Left renal pelvis (tissue), 4 donors: ENCODE measurements around the gene TMEM183A. TPM values are rescaled to one million over a fixed set of nuclear protein-coding genes. Genes with fewer than 3 reads are reported as not detected.
"Not testable (repeated sequence)": the region's sequence is repeated elsewhere in the genome, so short reads cannot be mapped to it uniquely, and the experiment has no call there.

Source experiments
- DNase-seq, 4 donors: peaks; one replicate each; pipeline ENCODE4 v3.0.0-alpha.2; 2013; ENCODE audit warnings: low read depth in 4 of 4, low spot score in 3 of 4
- polyA plus RNA-seq, 4 donors: library from polyadenylated mRNA; unstranded; fragments of 120-200 nt; gene quantifications; one replicate each; pipeline ENCODE4 v1.2.1, GENCODE V29; 2013; ENCODE audit not compliant: insufficient read length in 4 of 4

Gene TMEM183A
- polyA plus RNA-seq, 4 donors, result 56.0 to 83.9 (median 76.4) TPM

DNA sequence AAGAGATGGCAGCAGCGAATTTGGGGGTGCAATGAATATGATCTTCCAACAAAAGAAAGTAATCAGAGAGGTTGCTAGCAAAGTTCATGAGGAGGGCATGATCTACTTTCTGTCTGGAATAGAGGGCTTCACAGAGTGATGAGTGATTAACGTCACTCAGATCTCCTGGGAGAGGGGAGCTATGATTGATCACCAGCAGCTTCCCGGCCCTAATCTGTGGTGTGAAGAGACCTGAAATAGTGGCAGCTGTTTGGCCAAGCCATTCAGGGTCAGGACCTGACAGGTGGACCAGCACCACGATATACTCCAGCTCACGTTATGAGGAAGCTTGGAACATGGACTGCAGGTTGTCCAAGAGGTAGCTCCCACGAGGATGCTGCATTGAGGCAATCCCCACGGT is 19.9 kb upstream of the TMEM183A start:
- DNase-seq, result no peak

GRCh38 chr1:202987922-202988583 is 19.1 kb upstream of the TMEM183A start:
- no peak for DNase-seq

DNA sequence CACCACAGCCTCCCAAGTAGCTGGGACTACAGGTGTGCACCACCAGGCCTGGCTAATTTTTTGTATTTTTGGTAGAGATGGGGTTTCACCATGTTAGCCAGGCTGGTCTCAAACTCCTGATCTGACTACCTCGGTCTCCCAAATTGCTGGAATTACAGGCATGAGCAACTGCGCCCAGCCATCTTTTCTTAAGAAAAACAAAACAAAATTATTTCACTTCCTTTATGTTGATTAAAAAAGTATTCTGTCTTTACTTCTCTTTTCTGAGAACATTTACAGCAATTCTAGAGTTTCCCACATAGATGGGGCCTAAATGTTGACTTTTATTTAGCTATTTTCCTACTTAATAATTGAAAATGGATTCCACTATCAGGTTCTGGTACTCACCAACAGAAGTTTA is 17.3 kb upstream of the TMEM183A start:
- DNase-seq, result no peak

DNA sequence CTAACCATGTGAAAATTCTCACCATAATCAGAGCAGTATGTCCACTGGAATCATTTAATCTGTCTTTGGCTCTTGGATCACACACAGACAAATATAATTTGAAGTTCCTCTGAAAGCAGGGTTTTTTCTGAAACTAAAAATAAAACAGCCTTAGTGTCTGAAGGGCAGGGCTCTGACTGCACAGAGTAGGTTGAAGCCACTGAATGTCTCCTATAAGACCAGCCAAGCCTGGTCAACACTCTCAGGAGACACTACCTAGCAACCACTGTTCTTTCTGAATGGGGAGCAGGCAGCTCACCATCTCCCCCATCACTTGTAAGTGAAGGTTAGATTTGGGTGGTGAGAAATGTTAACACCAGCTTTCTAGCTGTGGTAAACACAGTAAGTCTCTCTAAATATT is 16.1 kb upstream of the TMEM183A start:
- DNase-seq, result no peak

DNA sequence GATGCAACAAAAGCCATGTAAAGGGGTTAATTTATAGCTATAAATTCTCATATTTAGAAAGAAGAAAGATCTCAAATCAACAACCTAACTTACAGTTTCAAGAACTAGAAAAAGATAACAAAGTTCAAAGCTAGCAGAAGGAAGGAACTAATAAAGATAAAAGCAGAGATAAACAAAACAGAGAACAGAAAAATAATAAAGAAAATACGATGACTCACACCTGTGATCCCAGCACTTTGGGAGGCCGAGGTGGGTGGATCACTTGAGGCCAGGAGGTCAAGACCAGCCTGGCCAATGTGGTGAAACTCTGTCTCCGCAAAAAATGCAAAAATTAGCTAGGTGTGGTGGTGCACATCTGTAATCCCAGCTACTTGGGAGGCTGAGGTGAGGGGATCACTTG is 12.4 kb upstream of the TMEM183A start:
- DNase-seq, result no peak

DNA sequence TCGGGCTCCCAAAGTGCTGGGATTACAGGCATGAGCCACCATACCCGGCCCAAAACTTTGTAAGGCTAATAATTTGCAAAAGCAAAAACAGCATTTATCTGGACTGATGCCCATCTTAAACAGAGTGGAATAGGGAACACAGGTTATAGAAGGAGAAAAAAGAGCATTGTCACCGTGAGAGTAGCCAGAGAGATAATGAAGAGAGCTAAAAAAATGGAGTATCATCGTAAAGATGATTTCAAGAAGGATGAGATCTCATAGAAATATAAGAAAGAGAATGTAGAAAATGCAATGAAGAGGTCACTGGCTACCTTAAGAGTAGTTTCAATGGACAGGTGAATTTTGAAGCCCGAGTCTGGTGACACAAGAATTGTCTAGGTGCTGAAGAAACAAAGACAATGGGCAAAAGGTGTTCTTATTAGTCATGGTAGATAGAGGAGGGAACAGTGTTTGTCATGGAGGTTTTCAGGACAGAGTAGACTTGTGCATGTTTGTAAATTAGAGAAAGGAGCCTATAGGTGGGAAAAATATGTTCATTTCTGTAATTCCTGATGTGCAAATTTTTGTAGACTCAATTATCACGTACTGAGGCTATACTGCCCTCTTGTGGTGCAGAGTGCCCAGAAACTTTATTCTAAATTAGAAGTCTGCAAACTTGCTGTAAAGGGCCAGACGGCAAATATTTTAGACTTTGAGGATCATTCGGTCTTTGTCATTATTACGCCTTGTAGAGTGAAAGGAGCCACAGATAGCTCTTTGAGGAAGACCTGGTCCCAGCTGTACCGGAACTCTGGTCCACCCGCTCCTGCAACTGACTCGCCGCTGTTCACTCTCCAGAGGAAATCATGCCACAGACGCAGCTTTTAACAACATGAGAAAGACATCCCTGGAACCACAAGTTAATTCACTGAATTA is 8.1 kb upstream of the TMEM183A start:
- DNase-seq, result peak; percentile 12 to 43 (median 38)

- no peak for DNase-seq
Observed at GRCh38 chr1:203000217-203000944, 6.8 kb upstream of the TMEM183A start.

DNA sequence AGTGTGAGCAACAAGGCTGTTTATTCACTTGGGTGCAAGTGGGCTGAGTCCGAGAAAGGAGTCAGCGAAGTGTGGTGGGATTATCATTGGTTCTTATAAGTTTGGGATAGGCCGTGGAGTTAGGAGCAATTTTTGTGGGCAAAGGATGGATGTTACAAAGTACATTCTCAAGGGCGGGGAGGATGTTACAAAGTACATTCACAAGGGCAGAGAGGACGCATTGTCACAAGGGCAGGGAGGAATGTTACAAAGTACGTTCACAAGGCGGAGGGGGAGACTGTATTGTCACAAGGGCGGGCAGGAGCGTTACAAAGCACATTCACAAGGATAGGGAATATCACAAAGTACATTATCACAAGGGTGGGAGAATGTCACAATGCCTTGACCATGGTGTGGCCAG is 5.2 kb upstream of the TMEM183A start:
- DNase-seq, result no peak

DNA sequence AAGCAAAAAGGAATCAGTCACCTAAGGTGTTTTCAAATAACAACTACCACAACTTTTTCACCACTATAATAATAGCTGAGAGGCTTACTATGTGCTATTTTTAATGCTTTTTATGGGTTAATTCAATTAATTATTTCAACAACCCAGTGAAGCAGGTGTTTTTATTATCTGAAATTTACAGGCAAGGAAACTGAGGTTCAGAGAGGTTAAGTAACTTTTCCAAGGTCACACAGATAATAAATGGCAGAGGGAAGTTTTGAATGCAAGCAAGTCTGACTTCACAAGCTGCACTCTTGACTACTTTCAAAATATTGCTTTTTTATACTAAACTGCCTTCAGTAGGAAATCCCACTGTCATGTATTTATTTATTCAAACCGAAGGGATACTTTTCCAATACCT is 4.2 kb upstream of the TMEM183A start:
- no peak for DNase-seq

- not testable (repeated sequence) for DNase-seq
Observed at GRCh38 chr1:203005395-203006142, 1.6 kb upstream of the TMEM183A start.

DNA sequence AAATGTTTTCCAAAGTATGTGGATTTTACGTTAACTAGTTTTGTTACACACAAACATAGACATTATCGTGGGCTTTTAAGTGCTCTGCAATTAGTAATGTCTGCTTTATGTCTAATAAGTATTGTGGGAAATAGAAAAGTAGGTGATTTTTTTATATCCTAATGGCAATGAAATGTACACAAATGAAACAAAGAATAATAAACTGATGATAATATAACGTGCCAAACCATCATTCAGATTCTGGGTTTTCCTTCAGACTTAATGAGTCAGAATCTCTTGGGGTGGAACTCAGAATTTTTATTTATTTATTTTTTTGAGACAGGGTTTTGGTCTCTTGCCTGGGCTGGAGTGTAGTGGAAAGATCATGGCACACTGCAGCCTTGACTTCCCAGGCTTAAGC is 2.0 kb downstream of the TMEM183A start:
- DNase-seq, result no peak

- no peak for DNase-seq
Observed at GRCh38 chr1:203011582-203011981, 4.4 kb downstream of the TMEM183A start.

DNA sequence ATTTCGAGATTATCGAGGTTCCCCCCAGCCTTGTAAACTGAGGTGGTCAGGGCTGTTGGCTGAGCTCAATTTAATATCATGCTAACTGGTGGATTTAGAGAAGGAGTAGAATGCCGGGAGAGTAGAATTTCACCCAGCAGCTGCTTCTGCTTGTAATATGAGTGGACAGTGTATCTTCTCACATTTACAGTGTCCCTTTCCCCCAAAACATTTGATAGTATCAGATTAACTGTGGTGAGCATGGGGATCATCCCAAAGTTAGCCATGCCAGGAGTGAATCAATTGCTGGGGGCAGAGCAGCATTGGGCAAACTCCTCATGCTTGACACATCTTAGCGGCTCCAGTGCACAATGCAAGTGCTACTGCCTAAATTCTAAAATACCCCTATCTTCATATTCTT is 9.9 kb downstream of the TMEM183A start:
- DNase-seq, result no peak

- DNase-seq, result no peak
Observed at GRCh38 chr1:203017692-203018091, 10.5 kb downstream of the TMEM183A start.

- not testable (repeated sequence) for DNase-seq
Observed at GRCh38 chr1:203022855-203023254, 15.7 kb downstream of the TMEM183A start.

GRCh38 chr1:203025686-203026030 is 18.5 kb downstream of the TMEM183A start:
- no peak for DNase-seq

DNA sequence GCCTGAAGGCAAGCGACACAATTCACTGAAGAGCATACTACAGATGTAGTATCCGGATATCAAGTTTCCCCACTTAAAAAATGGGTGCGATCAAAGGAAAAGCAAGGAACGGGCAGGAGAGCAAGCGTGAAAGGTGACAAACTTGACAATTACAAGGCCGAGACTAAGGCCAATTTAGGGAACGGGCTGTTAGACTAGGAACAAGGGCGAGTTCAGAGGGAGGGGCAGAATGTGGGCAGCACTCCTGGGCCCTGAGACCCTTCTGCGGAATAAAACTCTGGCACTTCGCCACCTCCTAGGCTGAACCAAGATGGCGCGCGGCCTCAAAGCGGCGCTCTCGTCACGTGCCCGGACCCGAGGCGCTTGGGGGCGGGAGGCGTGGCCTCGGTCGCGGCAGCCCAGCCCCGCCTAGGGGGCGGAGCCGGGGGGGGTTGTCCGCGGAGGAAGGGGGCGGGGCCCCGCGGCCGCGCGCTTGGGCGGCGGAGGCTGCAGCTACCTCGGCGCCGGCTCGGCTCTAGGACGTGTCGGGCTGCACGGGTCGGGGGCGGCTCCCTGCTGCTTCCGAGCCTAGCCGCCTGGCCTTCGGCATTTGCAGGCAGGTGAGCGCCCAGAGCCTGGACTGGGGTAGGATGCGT is 19.0 kb downstream of the TMEM183A start, which contains the start of gene PPFIA4:
TSS of gene PPFIA4 (plus strand) at position 461 of the 635 bp plus-strand sequence. CDS start 12,518 bp downstream, outside the sequence.
- peak in 3 of 4 donors; percentile 73 to 85 (median 77) for DNase-seq

GRCh38 chr1:203026666-203027663 is 19.8 kb downstream of the TMEM183A start:
- no peak for DNase-seq
